SH-SY5Y (cell line): ENCODE results near the gene ARSB.

Experiments used
- GATA2 ChIP-seq: IDR thresholded peaks from 2 replicates; pipeline ENCODE4 v1.6.1; 2011; ENCODE audit warnings: mild to moderate bottlenecking, low read depth, low read length
- GATA3 ChIP-seq: IDR thresholded peaks from 2 replicates; pipeline ENCODE4 v1.6.1; 2011; ENCODE audit warnings: low read depth, mild to moderate bottlenecking, low read length, moderate library complexity

GRCh38 chr5:78795757-78796156, 189.4 kb downstream of the ARSB start:
- TF ChIP-seq GATA2 (no peak), GATA3 (no peak)
